ENCODE data around the gene PFKFB3.
A peak's percentile ranks its signal among the peaks of the same experiment; 100 is the strongest.

Gene PFKFB3

GRCh38 chr10:6174201-6174874, 28.4 kb upstream of the PFKFB3 start:
- H3K9me3 ChIP-seq, result no peaks in the 10 kb centered on the region
- peaks cover 0 to 87% (median 31%) of the 10 kb centered on the region in 4 donors for H3K4me1 ChIP-seq
- no peaks in the 10 kb centered on the region for H3K27me3 ChIP-seq
- TF ChIP-seq CTCF (IDR thresholded peaks at IDR 0.05), result no peak
- peaks cover 0 to 6% (median 0%) of the 10 kb centered on the region in 3 donors for H3K36me3 ChIP-seq
- no peak for DNase-seq
- intact Hi-C loops (cut with DNase I; ENCODE audit: low total_unique reads), result no loop called here
- H3K4me3 ChIP-seq, result no peak overlapping the region
- peak overlapping the region; percentile 49 to 65 for H3K27ac ChIP-seq

GRCh38 chr10:6175329-6176055, 27.2 kb upstream of the PFKFB3 start:
- Histone ChIP-seq H3K9me3 (no peaks in the 10 kb centered on the region), H3K36me3 (peaks cover 0 to 6% (median 0%) of the 10 kb centered on the region in 3 donors), H3K27ac (peak overlapping the region in 1 of 2 donors; percentile 65), H3K27me3 (no peaks in the 10 kb centered on the region), H3K4me1 (peaks cover 0 to 77% (median 30%) of the 10 kb centered on the region in 4 donors), H3K4me3 (no peak overlapping the region)
- no peak for DNase-seq
- no peak for TF ChIP-seq CTCF (IDR thresholded peaks at IDR 0.05)
- intact Hi-C loops (cut with DNase I; ENCODE audit: low total_unique reads), result no loop called here

- H3K9me3 ChIP-seq, result no peaks in the 10 kb centered on the region
- H3K27me3 ChIP-seq, result no peaks in the 10 kb centered on the region
- peaks cover 0 to 6% (median 0%) of the 10 kb centered on the region in 3 donors for H3K36me3 ChIP-seq
- peak overlapping the region; percentile 46 to 65 for H3K27ac ChIP-seq
- no peak for TF ChIP-seq CTCF (IDR thresholded peaks at IDR 0.05)
- no peak for DNase-seq
- no peak overlapping the region for H3K4me3 ChIP-seq
- intact Hi-C loops (cut with DNase I; ENCODE audit: low total_unique reads), result no loop called here
- H3K4me1 ChIP-seq, result peaks cover 0 to 67% (median 30%) of the 10 kb centered on the region in 4 donors
Observed at GRCh38 chr10:6176691-6177231, 26.0 kb upstream of the PFKFB3 start.

GRCh38 chr10:6177880-6178281, 24.9 kb upstream of the PFKFB3 start:
- H3K4me3 ChIP-seq, result no peak overlapping the region
- no peak for TF ChIP-seq CTCF (IDR thresholded peaks at IDR 0.05)
- H3K4me1 ChIP-seq, result peaks cover 0 to 55% (median 24%) of the 10 kb centered on the region in 4 donors
- peak overlapping the region; percentile 7 to 12 for H3K27ac ChIP-seq
- DNase-seq, result no peak
- intact Hi-C loops (cut with DNase I; ENCODE audit: low total_unique reads), result no loop called here
- H3K27me3 ChIP-seq, result no peaks in the 10 kb centered on the region
- H3K36me3 ChIP-seq, result peaks cover 0 to 6% (median 0%) of the 10 kb centered on the region in 3 donors
- H3K9me3 ChIP-seq, result no peaks in the 10 kb centered on the region

GRCh38 chr10:6178581-6178980, 24.2 kb upstream of the PFKFB3 start:
- peaks cover 0 to 48% (median 19%) of the 10 kb centered on the region in 4 donors for H3K4me1 ChIP-seq
- TF ChIP-seq CTCF (IDR thresholded peaks at IDR 0.05), result no peak

More at GRCh38 chr10:6178581-6178980, 24.2 kb upstream of the PFKFB3 start:
- no peak overlapping the region for H3K4me3 ChIP-seq
- peaks cover 0 to 6% (median 0%) of the 10 kb centered on the region in 3 donors for H3K36me3 ChIP-seq
- H3K27me3 ChIP-seq, result no peaks in the 10 kb centered on the region
- H3K27ac ChIP-seq, result peak overlapping the region in 1 of 2 donors; percentile 7
- H3K9me3 ChIP-seq, result no peaks in the 10 kb centered on the region
- intact Hi-C loops (cut with DNase I; ENCODE audit: low total_unique reads), result no loop called here
- no peak for DNase-seq

Data from tibial artery (tissue), 4 donors.